IMR-90 (cell line): ENCODE results near the gene RNF4.

Source experiments
- CEBPB ChIP-seq: IDR thresholded peaks from 2 replicates; pipeline ENCODE4 v1.6.1; 2012; ENCODE audit warnings: low read depth, low read length, improper control_type of control experiment
- FOS ChIP-seq: fragments of 150-350 bp; IDR thresholded peaks from 2 replicates; pipeline ENCODE4 v1.6.1; 2016; ENCODE audit warnings: low read depth, low read length
- MAZ ChIP-seq: IDR thresholded peaks from 2 replicates; pipeline ENCODE4 v1.6.1; 2012; ENCODE audit warnings: low read depth, mild to moderate bottlenecking, low read length, improper control_type of control experiment, moderate library complexity, borderline replicate concordance
- POLR2A ChIP-seq: IDR thresholded peaks from 2 replicates; pipeline ENCODE4 v1.6.1; 2012; ENCODE audit warnings: mild to moderate bottlenecking, low read depth, low read length
- RAD21 ChIP-seq: IDR thresholded peaks from 2 replicates; pipeline ENCODE4 v1.6.1; 2012; ENCODE audit warnings: low read length, improper control_type of control experiment
- TF ChIP-seq, protein P1 (sequence below): fragments of 150-350 bp; IDR thresholded peaks from 2 replicates; pipeline ENCODE4 v1.6.1; 2017; ENCODE audit warnings: mild to moderate bottlenecking, antibody characterized with exemption, low read length, low read depth
- TF ChIP-seq, protein P2 (sequence below): conservative IDR thresholded peaks from 2 replicates; pipeline ENCODE4 v1.5.1; 2012; ENCODE audit warnings: mild to moderate bottlenecking, low read depth, low read length, improper control_type of control experiment
- TF ChIP-seq, protein P3 (sequence below): fragments of 150-350 bp; IDR thresholded peaks from 2 replicates; pipeline ENCODE4 v1.6.1; 2016; ENCODE audit warnings: low read depth, mild to moderate bottlenecking, low read length, moderate library complexity, borderline replicate concordance

DNA sequence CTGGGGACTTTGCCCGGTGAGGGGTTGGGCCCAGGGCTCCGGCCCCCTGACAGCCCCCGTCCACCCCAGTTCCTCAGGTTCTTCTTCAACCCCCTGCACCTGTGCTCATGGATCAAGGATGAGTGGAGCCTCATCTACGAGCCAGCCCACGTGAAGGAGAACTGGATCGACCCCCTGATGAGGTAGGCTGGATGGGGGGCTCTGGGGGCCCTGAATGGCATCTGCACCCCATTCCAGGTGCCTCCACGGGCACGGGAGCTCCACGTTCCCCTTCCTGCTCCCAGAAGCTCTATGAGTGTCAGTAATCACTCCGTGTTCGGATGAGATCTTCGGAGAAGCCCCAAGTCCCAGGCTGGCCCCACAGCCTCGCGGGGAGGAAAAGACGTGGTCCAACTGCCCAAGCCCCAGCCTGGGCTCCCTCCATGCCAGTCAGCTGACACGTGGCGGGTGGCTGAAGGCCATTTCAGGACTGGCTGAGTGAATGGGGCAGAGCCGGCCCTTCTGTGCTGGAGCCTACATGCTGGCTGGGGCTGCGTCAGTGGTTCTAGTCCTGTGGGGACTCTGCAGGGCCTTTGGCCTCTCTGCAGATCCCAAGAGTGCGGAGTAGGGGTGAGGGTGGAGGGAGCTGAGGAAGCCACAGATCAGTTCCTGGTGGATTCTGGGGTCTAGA is 25.7 kb upstream of the RNF4 start:
- TF ChIP-seq RAD21 (no peak), POLR2A (no peak), MAZ (no peak), FOS (no peak), CEBPB (no peak)
- TF ChIP-seq, protein P1, sequence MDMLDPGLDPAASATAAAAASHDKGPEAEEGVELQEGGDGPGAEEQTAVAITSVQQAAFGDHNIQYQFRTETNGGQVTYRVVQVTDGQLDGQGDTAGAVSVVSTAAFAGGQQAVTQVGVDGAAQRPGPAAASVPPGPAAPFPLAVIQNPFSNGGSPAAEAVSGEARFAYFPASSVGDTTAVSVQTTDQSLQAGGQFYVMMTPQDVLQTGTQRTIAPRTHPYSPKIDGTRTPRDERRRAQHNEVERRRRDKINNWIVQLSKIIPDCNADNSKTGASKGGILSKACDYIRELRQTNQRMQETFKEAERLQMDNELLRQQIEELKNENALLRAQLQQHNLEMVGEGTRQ: no peak
- TF ChIP-seq, protein P2, sequence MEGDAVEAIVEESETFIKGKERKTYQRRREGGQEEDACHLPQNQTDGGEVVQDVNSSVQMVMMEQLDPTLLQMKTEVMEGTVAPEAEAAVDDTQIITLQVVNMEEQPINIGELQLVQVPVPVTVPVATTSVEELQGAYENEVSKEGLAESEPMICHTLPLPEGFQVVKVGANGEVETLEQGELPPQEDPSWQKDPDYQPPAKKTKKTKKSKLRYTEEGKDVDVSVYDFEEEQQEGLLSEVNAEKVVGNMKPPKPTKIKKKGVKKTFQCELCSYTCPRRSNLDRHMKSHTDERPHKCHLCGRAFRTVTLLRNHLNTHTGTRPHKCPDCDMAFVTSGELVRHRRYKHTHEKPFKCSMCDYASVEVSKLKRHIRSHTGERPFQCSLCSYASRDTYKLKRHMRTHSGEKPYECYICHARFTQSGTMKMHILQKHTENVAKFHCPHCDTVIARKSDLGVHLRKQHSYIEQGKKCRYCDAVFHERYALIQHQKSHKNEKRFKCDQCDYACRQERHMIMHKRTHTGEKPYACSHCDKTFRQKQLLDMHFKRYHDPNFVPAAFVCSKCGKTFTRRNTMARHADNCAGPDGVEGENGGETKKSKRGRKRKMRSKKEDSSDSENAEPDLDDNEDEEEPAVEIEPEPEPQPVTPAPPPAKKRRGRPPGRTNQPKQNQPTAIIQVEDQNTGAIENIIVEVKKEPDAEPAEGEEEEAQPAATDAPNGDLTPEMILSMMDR: no peak
- TF ChIP-seq, protein P3, sequence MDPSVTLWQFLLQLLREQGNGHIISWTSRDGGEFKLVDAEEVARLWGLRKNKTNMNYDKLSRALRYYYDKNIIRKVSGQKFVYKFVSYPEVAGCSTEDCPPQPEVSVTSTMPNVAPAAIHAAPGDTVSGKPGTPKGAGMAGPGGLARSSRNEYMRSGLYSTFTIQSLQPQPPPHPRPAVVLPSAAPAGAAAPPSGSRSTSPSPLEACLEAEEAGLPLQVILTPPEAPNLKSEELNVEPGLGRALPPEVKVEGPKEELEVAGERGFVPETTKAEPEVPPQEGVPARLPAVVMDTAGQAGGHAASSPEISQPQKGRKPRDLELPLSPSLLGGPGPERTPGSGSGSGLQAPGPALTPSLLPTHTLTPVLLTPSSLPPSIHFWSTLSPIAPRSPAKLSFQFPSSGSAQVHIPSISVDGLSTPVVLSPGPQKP: no peak
